ENCODE results near the gene PTH2.
"Not testable (repeated sequence)": the region's sequence is repeated elsewhere in the genome, so short reads cannot be mapped to it uniquely, and the experiment has no call there.

PTH2 gene

GRCh38 chr19:49390131-49390928, 32.9 kb downstream of the PTH2 start:
- in situ Hi-C loops (cut with MboI; ENCODE audit: low sequenced_read_pairs) = loop anchor here (5.0 kb wide), 1 partner anchor 47 kb away; no protein-coding TSS in a partner anchor

GRCh38 chr19:49389406-49389805, 33.8 kb downstream of the PTH2 start:
- in situ Hi-C loops (cut with MboI; ENCODE audit: low sequenced_read_pairs) = no loop called here

- in situ Hi-C loops (cut with MboI; ENCODE audit: low sequenced_read_pairs) = no loop called here
Measured at GRCh38 chr19:49387936-49388372, 35.3 kb downstream of the PTH2 start, which contains the start of gene KASH5. TSS of gene KASH5 (plus strand) at chr19:49388249. CDS start at chr19:49390884, 2,635 bp downstream.

- in situ Hi-C loops (cut with MboI; ENCODE audit: low sequenced_read_pairs) = no loop called here
Measured at GRCh38 chr19:49383599-49383998, 39.6 kb downstream of the PTH2 start.

- in situ Hi-C loops (cut with MboI; ENCODE audit: low sequenced_read_pairs) = no loop called here
Measured at GRCh38 chr19:49382639-49383038, 40.6 kb downstream of the PTH2 start.

GRCh38 chr19:49380391-49380790, 42.9 kb downstream of the PTH2 start:
- in situ Hi-C loops (cut with MboI; ENCODE audit: low sequenced_read_pairs) = no loop called here

- in situ Hi-C loops (cut with MboI; ENCODE audit: low sequenced_read_pairs) = no loop called here
Measured at GRCh38 chr19:49378512-49378911, 44.7 kb downstream of the PTH2 start.

- in situ Hi-C loops (cut with MboI; ENCODE audit: low sequenced_read_pairs) = no loop called here
Measured at GRCh38 chr19:49374665-49375434, 48.4 kb downstream of the PTH2 start.

- in situ Hi-C loops (cut with MboI; ENCODE audit: low sequenced_read_pairs) = not testable (repeated sequence)
Measured at GRCh38 chr19:49373174-49373573, 50.1 kb downstream of the PTH2 start.
